Eye (tissue), 1 donor: ENCODE data around the gene CLBA1.
"Not testable (repeated sequence)": the region's sequence is repeated elsewhere in the genome, so short reads cannot be mapped to it uniquely, and the experiment has no call there.

Experiments
- DNase-seq: peaks from one replicate; pipeline ENCODE4 v3.0.0-alpha.2; 2015

Gene CLBA1

DNA sequence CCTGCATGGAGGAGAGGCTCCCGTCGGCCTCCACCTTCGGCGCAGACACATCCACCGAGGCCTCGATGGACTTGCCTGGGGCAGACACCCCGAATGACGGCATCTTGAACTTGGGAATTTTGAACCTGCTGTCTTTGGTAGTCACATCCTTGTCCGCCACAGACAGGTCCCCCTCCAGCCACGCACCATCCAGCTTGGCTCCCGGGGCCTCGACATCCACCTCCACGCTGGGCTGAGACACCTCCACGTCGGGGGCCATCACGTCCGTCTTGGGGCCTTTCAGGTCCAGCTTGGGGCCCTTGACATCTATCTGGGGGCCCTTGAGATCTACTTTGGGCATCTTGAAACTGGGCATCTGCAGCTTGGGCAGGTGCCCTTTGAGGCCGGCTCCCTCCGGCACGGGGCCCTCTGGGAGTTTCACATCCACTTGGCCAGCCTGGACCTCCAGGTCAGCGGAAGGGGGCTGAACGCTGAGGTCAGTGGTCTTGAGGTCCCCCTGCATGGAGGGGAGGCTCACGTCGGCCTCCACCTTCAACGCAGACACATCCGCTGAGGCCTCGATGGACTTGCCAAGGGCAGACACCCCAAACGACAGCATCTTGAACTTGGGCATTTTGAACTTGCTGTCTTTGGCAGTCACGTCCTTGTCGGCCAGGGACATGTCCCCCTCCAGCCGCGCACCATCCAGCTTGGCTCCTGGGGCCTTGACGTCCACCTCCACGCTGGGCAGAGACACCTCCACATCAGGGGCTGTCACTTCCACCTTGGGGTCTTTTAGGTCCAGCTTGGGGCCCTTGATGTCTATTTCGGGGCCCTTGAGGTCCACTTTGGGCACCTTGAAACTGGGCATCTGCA is 37.5 kb upstream of the CLBA1 start:
- DNase-seq: not testable (repeated sequence)

DNA sequence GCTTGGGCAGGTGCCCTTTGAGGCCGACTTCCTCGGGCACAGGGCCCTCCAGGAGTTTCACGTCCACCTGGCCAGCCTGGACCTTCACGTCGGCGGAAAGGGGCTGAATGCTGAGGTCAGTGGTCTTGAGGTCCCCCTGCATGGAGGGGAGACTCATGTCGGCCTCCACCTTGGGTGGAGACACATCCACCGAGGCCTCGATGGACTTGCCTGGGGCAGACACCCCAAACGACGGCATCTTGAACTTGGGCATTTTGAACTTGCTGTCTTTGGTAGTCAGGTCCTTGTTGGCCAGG is 36.9 kb upstream of the CLBA1 start:
- no peak for DNase-seq

DNA sequence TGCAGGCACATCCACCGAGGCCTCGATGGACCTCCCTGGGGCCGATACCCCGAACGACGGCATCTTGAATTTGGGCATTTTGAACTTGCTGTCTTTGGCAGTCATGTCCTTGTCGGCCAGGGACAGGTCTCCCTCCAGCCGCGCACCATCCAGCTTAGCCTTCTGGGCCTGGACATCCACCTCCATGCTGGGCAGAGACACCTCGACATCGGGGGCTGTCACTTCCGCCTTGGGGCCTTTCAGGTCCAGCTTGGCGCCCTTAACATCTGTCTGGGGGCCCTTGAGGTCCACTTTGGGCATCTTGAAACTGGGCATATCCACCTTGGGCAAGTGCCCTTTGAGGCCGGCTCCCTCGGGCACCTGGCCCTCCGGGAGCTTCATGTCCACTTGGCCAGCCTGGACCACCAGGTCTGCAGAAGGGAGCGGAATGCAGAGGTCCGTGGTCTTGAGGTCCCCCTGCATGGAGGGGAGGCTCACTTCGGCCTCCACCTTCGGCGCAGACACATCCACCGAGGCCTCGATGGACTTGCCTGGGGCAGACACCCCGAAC is 36.1 kb upstream of the CLBA1 start:
- not testable (repeated sequence) for DNase-seq

DNA sequence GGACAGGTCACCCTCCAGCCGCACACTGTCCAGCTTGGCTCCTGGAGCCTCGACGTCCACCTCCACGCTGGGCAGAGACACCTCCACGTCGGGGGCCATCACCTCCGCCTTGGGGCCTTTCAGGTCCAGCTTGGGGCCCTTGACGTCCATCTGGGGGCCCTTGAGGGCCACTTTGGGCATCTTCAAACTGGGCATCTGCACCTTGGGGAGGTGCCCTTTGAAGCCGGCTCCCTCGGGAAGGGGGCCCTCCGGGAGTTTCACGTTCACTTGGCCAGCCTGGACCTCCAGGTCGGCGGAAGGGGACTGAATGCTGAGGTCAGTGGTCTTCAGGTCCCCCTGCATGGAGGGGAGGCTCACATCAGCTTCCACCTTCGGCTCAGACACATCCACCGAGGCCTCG is 35.6 kb upstream of the CLBA1 start:
- no peak for DNase-seq

DNA sequence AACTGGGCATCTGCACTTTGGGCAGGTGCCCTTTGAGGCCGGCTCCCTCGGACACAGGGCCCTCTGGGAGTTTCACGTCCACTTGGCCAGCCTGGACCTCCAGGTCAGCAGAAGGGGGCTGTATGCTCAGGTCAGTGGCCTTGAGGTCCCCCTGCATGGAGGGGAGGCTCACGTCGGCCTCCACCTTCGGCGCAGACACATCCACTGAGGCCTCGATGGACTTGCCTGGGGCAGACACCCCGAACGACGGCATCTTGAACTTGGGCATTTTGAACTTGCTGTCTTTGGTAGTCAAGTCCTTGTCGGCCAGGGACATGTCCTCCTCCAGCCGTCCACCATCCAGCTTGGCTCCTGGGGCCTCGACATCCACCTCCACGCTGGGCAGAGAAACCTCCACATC is 34.9 kb upstream of the CLBA1 start:
- DNase-seq: not testable (repeated sequence)

DNA sequence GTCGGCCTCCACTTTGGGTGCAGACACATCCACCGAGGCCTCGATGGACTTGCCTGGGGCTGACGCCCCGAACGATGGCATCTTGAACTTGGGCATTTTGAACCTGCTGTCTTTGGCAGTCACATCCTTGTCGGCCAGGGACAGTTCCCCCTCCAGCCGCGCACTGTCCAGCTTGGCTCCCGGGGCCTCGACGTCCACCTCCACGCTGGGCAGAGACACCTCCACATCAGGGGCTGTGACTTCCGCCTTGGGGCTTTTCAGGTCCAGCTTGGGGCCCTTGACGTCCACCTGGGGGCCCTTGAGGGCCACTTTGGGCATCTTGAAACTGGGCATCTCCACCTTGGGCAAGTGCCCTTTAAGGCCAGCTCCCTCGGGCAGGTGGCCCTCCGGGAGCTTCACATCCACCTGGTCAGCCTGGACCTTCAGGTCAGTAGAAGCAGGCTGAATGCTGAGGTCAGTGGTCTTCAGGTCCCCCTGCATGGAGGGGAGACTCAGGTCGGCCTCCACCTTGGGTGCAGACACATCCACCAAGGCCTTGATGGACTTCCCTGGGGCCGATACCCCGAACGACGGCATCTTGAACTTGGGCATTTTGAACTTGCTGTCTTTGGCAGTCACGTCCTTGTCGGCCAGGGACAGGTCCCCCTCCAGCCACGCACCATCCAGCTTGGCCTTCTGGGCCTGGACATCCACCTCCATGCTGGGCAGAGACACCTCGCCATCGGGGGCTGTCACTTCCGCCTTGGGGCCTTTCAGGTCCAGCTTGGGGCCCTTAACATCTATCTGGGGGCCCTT is 33.5 kb upstream of the CLBA1 start:
- DNase-seq: not testable (repeated sequence)

DNA sequence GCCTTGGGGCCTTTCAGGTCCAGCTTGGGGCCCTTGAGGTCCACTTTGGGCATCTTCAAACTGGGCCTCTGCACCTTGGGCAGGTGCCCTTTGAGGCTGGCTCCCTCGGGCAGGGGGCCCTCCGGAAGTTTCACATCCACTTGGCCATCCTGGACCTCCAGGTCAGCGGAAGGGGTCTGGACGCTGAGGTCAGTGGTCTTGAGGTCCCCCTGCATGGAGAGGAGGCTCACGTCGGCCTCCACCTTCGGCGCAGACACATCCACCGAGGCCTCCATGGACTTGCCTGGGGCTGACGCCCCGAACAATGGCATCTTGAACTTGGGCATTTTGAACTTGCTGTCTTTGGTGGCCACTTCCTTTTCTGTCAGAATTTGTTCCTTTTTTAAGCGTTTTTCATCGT is 32.5 kb upstream of the CLBA1 start:
- no peak for DNase-seq

DNA sequence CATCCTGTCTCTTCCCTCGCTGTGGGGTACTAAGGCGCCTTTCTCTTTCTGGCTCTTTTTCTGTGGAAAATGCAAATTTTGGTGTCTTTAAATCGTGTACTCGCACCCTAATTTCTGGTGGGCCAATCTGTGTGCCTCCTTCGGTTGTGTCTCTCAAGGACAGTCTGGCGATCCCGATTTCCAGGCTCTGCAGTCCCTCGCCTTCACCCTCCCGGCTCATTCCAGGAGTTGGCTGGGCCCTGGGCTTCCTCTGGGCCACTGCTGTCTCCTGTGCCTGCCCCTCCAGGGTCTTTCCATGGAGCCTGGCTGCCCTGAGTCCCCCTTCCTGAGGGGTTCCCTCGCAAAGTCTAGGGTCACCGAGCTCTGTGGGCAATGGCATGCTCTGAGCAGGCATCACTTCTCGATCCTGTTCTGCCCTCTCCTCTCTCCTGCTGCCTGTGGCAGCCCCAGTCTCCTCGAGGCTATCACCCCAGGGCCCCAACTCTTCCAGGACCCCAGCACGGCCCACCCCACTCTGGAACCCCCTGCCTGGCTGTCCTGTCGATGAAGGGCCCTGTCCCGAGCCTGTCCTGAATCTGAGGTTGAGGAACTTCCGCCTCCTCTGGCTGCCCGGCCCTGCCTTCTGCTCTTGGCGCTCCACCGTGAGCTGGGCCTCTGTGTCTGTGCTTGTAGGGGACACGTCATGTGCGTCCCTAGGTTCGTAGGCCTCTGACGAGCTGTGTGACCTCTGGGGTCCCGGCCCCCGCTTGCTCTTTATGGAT is 31.5 kb upstream of the CLBA1 start:
- no peak for DNase-seq

DNA sequence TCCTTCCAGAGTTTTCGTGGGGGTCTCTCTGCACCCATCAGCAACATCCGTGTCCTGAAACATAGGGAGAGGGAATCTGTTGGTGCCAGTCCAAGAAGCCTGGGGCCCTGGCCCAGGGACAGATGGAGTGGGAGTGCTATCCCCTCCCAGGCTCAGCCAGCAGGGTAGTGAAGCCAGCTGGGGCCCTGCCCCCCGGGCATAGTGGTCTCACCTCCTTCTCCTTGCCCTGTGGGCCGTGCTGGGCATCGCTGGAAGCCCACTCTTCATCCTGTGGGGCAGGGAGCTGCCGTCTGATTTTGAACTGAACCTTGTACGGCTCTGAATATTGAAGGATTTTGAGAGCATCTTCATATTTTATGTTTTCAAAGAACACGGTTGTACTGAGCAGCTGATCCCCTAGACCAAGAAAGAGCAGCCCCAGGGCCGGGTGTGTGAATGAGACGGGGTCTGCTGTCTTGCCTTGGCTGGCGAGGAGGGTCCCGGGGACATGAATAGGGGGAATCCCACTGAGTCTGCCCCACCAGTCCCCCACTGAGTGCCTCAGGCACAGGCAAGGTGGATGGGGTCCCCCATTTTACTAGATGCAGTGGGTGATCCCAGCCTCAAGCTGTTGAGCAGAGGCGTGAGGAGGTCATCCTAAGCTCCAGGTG is 30.7 kb upstream of the CLBA1 start:
- DNase-seq: no peak

DNA sequence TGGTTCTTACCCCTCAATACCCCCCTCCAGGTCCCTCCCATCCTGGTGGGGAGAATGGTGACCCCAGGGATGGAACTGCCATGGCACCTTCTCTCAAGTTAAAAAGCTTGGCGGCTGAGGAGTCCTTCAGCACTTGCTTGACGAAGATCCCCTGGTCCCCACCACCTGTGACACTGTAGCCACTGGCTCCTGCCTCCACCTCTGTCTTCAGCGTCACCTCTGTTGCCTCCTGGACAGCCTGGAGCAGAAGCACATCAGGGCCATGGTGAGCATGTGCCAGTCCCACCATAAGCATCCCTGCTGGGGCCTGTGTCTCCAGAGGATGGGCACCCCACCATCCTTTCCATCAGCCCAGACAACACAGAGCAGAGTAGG is 30.2 kb upstream of the CLBA1 start:
- DNase-seq: no peak

DNA sequence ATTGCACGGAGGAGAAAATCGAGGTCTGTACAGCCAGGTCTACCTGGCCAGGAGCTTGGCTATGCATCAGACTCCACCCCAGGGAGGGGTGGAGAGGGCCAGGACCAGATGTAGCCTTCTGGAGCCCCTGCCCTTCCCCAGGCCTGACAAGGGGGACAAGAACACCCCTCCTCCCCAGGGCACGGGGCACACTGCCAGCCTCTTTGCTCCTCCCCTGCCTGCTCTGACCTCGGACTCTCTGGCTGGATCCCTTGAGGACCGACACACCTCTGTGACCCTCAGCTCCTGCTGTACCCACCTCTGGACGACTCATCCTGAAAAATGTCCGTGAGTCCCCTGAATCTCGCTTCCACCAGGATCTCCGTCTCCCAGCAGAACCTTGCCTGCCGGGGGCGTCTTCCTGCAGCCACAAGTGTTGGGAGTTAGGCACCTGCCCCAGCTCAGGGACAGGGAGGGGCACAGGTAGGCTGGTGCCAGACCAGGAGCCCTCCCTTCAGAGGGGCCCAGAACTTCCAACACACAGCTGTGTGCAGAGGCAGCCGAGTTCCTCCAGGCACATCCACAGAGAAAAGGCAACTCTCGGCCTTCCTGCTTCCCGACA is 29.2 kb upstream of the CLBA1 start:
- DNase-seq: no peak

DNA sequence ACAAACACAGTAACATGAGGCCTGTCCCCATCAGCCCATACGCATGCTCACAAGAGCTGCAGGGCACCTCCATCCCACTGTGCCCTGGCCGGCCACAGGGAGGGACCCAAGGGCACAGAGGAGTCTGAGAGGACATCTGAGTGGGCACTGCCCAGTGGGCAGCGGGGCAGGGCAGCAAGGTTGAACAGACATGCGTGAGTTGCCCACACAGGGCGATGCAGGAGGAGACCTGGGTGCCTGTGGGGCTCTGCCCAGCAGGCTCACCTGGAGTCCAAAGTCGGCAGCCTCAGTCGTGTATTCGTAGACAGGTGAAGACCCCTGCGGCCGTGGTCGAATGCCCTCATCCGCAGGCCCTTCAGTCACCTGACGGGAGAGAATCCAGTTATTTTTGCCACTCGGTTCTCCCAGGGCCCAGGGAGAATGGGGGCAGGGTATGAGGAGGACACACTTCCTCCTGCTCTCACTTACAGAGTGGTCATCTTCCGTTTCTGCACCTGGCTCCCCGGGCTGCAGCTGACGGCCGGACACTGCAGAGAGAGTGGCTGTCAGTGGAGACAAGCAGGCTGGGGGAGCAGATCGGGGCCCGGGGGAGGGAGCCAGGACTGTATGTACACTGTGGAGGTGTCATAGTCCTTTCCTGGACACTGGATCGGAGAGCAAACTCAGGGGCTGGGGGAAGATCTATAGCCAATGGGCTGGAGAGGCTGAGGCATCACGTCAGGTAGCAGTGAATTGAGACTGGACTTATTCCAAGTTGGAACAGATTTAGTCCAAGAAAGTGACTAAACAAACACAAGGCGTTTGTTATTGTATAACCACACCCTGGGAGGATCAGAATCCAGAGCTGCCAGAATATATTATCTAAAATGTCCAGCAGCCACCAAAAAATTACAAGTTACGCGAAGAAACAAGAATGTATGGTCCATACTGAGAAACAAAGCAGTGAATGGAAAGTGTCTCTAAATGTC is 28.2 kb upstream of the CLBA1 start:
- no peak for DNase-seq

DNA sequence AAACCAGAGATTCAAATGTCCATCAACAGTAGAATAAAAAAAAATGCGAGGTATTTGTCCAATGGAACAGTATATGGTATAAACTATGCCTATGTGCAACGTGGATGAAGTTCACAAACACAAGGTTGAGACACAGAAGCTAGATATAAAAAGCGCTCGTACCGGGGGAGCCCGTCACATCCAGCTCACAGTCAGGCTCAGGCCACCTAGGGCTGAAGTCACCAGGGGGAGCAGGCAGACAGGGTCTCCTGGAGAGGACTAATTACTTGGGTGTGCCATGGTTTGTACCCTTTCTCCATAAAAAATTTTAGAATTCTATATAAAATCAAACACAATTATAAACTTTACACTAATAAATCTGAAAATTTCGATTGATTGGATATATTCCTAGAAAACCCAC is 21.0 kb upstream of the CLBA1 start:
- DNase-seq: no peak

DNA sequence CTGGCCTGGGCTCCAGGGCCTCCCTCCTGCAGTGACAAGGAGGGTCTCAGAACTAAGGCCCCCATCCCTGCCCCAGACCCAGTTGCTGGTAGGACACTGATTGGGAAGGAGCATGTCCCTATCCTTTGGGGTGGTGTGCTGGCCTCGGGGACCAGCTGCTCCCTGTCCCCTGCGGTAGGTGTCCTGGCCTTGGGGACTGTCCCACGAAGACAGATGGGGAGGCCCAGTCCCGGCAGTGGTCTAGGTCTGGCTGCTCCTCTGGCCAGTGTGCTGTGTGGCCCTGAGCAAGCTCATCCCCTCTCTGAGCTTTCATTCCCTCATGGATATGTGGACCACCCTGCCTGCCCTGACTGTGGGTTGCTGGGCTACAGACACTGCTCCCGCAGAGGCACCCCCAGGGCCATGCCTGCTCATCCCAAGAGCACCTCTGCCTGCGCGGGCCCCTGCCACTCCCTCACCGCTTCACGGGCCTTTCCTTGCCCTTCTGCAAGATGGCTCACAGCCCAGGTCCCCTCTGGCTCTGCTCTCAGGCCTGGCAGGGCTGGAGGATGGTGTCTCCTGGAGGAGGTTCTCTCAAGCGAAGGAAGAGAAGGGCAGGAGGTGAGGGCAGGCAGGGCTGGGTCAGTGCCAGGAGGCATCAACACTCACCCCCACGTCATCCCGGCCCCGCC is 19.9 kb upstream of the CLBA1 start:
- no peak for DNase-seq

DNA sequence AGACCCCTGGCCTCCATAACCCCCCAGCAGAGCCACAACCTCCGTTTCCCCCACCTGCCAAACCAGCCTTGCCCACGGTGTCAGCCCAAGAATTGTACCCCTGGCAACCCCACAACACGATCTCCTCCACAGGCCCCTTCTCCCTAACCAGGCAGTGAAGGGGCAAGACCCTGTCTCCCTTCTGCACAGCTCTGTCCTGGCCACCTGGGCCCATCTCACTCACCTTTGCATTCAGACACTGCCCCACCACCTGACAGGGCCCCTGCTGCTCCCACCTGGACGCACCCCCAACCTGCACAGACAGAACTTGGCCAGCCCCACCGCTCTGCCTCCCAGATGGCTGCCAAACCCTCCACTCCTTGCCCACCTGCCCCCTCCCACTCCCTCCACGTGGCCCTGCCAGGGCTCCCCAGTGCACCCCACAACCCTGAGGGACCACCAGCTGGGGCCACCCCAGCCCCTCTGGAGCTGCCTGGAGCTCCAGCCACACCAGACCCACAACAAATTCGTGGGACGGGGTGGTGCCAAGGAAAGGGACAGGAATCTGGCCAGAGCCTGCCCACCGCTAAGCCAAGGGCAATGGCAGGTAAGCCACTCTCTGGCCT is 19.2 kb upstream of the CLBA1 start:
- DNase-seq: no peak

DNA sequence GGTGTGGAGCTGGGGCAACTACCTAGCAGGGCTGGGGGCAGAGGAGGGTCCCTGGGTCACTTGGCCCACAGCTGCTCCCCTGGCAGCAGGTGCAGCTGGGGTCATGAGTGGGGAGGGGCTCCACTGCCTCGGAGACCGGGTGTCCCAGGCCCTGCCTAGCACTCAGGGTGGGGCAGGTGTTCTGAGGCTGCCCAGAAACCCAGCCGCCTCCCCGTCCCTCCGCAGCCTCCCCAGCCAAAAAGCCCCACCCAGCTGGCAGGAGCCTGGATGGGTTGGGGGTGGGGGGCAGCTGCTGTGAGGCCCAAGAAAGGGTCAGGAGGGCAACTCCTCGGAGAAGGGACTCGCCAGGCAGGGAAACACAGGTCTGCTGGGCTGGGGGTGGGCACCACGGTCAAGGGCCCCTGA is 18.6 kb upstream of the CLBA1 start:
- no peak for DNase-seq

DNA sequence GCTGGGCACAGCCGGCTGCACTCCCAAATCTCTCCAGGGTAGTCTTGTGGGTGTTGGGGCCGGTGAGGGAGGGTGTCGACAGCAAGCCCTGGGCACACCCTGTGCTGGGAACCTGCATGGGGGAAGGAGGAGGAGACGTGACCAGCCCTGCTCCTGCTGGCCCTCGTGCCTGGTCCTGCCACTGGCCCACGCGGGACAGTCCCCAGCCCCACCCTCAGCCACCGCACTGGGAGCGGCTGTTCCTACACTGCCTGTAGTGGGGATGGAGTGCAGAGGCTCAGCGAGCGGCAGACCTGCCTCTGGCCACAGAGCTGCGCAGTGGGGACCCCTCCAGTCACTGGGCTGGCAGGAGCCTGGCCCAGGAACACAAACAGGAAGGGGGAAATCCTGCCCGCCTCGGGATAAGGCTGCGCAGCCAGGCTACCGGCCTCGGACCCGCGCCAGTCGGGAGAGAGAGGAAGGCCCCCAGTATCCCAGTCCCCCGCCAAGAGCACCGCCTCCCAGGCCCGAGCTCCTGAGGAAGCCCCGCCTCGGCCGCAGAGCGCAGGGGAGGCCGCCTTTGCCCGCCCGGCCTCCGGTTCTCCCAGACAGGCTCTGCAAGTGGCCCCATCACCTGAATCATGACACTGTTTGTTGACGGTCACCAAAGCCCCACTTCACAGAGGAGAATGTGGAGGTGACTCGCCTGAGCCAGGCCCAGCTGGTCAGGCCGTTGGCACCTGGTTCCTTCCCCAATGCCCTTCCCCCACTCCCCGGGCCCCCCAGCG is 18.0 kb upstream of the CLBA1 start:
- DNase-seq: peak; percentile 73

DNA sequence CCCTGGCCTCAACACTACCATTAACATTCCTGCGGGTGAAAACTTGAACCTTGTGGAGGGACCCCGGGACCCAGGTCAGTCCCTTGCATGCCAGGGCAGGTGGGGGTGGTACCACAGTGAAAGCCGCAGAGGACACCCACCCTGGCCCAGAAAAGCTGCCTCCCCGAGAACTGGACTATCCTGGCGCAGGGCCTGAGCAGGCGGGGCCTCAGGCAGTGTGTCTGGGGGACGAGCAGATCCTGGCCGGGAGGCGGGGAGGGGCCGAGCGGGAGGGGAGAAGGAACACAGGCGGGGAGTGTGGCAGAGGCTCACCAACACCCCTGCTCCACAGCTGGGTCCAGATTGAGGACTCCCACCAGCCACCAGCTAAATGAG is 17.4 kb upstream of the CLBA1 start:
- DNase-seq: peak; percentile 71
